ENCODE results near the gene PTPRK. TPM values are rescaled to one million over a fixed set of nuclear protein-coding genes. Genes with fewer than 3 reads are reported as not detected.

The PTPRK gene
- polyA plus RNA-seq, 1 donor = 57.5 TPM

GRCh38 chr6:128135325-128135724 lies 385.1 kb downstream of the PTPRK start:
- DNase-seq = no peak

GRCh38 chr6:128131566-128131965 lies 388.8 kb downstream of the PTPRK start:
- DNase-seq = no peak

GRCh38 chr6:128131036-128131435 lies 389.4 kb downstream of the PTPRK start:
- DNase-seq = no peak

GRCh38 chr6:128129679-128130078 lies 390.7 kb downstream of the PTPRK start:
- no peak for DNase-seq

GRCh38 chr6:128127650-128128049 lies 392.7 kb downstream of the PTPRK start:
- no peak for DNase-seq

GRCh38 chr6:128124713-128125112 lies 395.7 kb downstream of the PTPRK start:
- no peak for DNase-seq

GRCh38 chr6:128121610-128122009 lies 398.8 kb downstream of the PTPRK start:
- no peak for DNase-seq

GRCh38 chr6:128121190-128121589 lies 399.2 kb downstream of the PTPRK start:
- no peak for DNase-seq

- DNase-seq = no peak
Measured at GRCh38 chr6:128118401-128118800, 402.0 kb downstream of the PTPRK start.

- no peak for DNase-seq
Measured at GRCh38 chr6:128117916-128118315, 402.5 kb downstream of the PTPRK start.

GRCh38 chr6:128114164-128114563 lies 406.2 kb downstream of the PTPRK start:
- no peak for DNase-seq

GRCh38 chr6:128112494-128112893 lies 407.9 kb downstream of the PTPRK start:
- DNase-seq = no peak

GRCh38 chr6:128111096-128111495 lies 409.3 kb downstream of the PTPRK start:
- no peak for DNase-seq

GRCh38 chr6:128107682-128108081 lies 412.7 kb downstream of the PTPRK start:
- DNase-seq = no peak

- no peak for DNase-seq
Measured at GRCh38 chr6:128099571-128100197, 420.7 kb downstream of the PTPRK start.

GRCh38 chr6:128098000-128098581 lies 422.3 kb downstream of the PTPRK start:
- DNase-seq = no peak

GRCh38 chr6:128097009-128097408 lies 423.4 kb downstream of the PTPRK start:
- DNase-seq = no peak

GRCh38 chr6:128095362-128095761 lies 425.0 kb downstream of the PTPRK start:
- DNase-seq = peak; percentile 12

- no peak for DNase-seq
Measured at GRCh38 chr6:128079021-128079420, 441.4 kb downstream of the PTPRK start.

- DNase-seq = no peak
Measured at GRCh38 chr6:128078276-128078675, 442.1 kb downstream of the PTPRK start.

- no peak for DNase-seq
Measured at GRCh38 chr6:128076843-128077242, 443.6 kb downstream of the PTPRK start.

GRCh38 chr6:128074567-128074966 lies 445.8 kb downstream of the PTPRK start:
- DNase-seq = no peak

GRCh38 chr6:128073389-128073788 lies 447.0 kb downstream of the PTPRK start:
- DNase-seq = no peak

- DNase-seq = no peak
Measured at GRCh38 chr6:128071212-128071611, 449.2 kb downstream of the PTPRK start.

Measured in left kidney (tissue), 2 donors.